Measurements from ENCODE around the gene LGALS7.

- TF ChIP-seq EP300 (IDR thresholded peaks at IDR 0.05; ENCODE audit: borderline replicate concordance) = no peak
- TF ChIP-seq, protein P1, sequence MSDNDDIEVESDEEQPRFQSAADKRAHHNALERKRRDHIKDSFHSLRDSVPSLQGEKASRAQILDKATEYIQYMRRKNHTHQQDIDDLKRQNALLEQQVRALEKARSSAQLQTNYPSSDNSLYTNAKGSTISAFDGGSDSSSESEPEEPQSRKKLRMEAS (IDR thresholded peaks at IDR 0.05) = no peak
- TF ChIP-seq, protein P2, sequence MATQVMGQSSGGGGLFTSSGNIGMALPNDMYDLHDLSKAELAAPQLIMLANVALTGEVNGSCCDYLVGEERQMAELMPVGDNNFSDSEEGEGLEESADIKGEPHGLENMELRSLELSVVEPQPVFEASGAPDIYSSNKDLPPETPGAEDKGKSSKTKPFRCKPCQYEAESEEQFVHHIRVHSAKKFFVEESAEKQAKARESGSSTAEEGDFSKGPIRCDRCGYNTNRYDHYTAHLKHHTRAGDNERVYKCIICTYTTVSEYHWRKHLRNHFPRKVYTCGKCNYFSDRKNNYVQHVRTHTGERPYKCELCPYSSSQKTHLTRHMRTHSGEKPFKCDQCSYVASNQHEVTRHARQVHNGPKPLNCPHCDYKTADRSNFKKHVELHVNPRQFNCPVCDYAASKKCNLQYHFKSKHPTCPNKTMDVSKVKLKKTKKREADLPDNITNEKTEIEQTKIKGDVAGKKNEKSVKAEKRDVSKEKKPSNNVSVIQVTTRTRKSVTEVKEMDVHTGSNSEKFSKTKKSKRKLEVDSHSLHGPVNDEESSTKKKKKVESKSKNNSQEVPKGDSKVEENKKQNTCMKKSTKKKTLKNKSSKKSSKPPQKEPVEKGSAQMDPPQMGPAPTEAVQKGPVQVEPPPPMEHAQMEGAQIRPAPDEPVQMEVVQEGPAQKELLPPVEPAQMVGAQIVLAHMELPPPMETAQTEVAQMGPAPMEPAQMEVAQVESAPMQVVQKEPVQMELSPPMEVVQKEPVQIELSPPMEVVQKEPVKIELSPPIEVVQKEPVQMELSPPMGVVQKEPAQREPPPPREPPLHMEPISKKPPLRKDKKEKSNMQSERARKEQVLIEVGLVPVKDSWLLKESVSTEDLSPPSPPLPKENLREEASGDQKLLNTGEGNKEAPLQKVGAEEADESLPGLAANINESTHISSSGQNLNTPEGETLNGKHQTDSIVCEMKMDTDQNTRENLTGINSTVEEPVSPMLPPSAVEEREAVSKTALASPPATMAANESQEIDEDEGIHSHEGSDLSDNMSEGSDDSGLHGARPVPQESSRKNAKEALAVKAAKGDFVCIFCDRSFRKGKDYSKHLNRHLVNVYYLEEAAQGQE (IDR thresholded peaks at IDR 0.05; ENCODE audit: low read depth) = no peak
- TF ChIP-seq EGR1 (IDR thresholded peaks at IDR 0.05) = no peak
Observed at GRCh38 chr19:38727868-38728660, 45.3 kb downstream of the LGALS7 start.
